Fibroblast of skin of abdomen (primary cell): Measurements from ENCODE around the gene GRM4.

Experiments used
- DNase-seq: peaks from one replicate; pipeline ENCODE4 v3.0.0-alpha.2; 2013

GRM4 gene

DNA sequence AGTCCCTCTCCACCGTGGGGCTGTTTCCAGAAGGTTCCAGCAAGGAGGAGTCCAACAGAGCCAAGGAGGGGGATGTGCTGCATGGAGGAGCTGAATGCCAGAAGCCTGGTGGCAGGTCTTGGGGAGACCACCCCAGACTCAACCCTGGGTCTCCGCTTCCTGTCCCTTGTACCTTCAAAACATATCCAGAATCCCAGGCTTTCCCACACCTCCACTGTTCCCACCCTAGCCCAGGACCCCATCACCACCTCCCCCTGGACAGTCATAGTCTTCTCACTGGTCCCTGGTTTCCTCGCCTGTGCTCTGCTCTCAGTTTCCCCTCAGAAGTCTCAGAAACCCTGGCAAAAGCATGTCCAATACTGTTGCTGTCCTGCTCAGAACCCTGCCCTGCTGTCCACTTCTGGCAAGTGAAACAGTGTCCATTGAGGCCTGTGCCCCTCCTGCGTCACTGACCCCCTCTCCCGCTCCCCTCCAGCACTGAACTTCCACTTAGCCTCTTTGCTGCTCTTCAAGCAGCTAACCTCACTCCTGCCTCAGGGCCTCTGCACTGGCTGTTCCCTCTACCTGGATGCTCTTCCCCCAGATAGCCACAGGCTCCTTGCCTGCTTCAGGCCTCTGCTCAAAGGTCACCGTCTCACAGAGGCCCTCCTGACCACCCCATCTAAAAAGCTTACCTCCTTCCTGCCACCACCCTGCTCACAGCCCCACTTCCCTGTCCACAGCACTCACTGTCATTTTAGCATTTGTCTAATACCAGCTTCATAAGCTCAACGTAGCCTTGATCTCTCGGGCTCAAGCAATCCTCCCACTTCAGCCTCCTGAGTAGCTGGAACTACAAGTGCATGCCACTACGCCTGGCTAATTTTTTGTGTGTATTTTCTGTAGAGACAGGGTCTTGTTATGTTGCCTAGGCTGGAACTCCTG is 169.2 kb downstream of the GRM4 start:
- DNase-seq, result no peak

DNA sequence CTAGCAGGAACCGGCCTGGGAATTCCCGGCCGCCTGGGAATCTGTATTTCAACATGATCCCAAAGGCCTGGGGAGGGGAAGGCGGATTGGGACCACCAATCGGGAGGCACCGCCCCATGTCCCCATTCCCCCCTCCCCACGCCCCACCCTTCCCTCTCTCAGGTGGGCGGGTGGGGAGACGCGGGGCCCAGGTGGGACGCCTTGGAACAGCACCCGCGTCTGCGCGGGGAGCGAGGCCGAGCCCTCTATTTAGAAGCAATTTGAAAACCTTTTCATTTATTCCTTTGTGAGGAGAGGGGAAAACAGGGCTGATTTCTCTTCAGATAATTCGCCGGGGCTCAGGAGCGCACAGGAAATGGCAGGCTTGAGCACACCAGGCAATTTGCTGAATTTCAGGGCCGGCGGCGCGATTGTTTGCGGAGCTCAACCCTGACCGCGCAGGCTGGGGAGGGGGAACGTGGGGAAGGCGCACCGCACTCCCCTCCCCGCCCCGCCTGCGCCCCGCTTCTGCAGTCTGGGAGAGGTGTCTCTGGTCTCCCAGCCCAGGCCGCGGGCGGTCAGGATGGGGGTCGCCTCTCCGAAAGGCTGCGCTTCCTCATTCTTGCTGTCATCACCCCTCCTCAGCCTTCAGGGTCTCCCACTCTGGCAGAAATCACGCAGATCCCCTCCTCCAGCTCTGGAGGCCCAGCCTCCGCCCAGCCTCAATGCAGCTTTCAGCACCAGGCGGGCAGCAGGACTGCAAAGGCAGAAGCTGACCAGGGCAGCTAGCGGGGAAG is 170.0 kb downstream of the GRM4 start:
- DNase-seq, result no peak

- no peak for DNase-seq
Measured at GRCh38 chr6:33974471-33974870, 171.4 kb downstream of the GRM4 start.

DNA sequence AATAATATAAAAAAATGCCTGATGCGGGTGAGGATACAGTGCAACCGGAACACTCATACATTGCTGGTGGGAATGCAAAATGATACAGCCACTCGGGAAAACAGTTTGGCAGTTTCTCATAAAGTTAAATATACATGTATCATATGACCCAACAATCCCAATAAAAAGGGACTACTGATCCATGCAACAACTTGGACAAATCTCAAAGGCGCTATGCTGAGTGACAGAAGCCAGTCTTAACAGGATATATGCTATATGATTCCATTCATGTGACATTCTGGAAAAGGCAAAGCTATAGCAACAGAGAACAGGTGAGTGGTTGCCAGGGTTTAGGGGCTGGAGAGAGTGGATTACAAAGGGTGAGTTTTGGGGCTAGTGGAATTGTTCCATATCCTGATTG is 171.9 kb downstream of the GRM4 start:
- no peak for DNase-seq

DNA sequence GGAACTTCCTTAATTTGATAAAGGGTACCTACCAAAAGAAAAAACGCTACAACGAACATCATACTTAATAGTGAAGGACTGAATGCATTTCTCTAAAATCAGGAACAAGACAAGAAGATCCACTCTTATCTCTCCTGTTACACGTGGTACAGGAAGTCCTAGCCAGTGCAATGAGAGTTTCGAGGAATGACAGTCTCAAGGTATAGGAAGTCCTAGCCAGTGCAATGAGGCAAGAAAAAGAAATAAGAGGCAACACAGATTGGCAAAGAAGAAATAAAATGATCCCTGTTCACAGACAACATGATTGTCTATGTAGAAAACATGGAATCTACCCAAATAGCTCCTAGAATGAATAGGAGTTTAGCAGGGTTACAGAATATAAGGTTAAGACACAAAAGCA is 174.3 kb downstream of the GRM4 start:
- no peak for DNase-seq
